HepG2 (cell line): ENCODE measurements around the gene IDUA. TPM values are rescaled to one million over a fixed set of nuclear protein-coding genes. Genes with fewer than 3 reads are reported as not detected.

ENCODE experiments used
- CREM ChIP-seq, 2 experiments: sonication (generic) in 1 of 2; formaldehyde crosslinking in 1 of 2; IDR thresholded peaks; 2 replicates each; pipeline versions ENCODE4 v1.4.0 to v1.6.1; 2016 to 2020; ENCODE audit warnings: antibody characterized with exemption in 1 of 2, mild to moderate bottlenecking in 1 of 2, missing genetic modification reagents in 1 of 2
- FOSL2 ChIP-seq: sonication (generic); formaldehyde crosslinking; IDR thresholded peaks from 2 replicates; pipeline ENCODE4 v1.4.0; 2020; ENCODE audit warnings: missing genetic modification reagents
- FOXK2 ChIP-seq: fragments of 450-650 bp; IDR thresholded peaks from 2 replicates; pipeline ENCODE4 v1.6.1; 2016
- GATA4 ChIP-seq: sonication (generic); IDR thresholded peaks from 2 replicates; pipeline ENCODE4 v1.6.1; 2016; ENCODE audit warnings: antibody characterized with exemption, low read depth, borderline replicate concordance
- HOXA9 ChIP-seq: sonication (generic); formaldehyde crosslinking; IDR thresholded peaks from 2 replicates; pipeline ENCODE4 v1.8.1; 2022; ENCODE audit warnings: missing genetic modification reagents, mild to moderate bottlenecking, moderate library complexity, borderline replicate concordance
- NBN ChIP-seq: fragments of 450-650 bp; conservative IDR thresholded peaks from 2 replicates; pipeline ENCODE4 v1.6.1; 2017
- NRL ChIP-seq: sonication (generic); formaldehyde crosslinking; IDR thresholded peaks from 2 replicates; pipeline ENCODE4 v1.5.0; 2020; ENCODE audit warnings: missing genetic modification reagents, mild to moderate bottlenecking, moderate library complexity, borderline replicate concordance
- PCBP1 ChIP-seq: fragments of 200-400 bp; formaldehyde crosslinking; IDR thresholded peaks from 2 replicates; pipeline ENCODE4 v1.6.1; 2017; ENCODE audit warnings: mild to moderate bottlenecking, low read depth, low read length, borderline replicate concordance
- POLR2A ChIP-seq, 2 experiments: IDR thresholded peaks; 2 replicates each; pipeline ENCODE4 v1.6.1; 2011; ENCODE audit warnings: low read depth in 2 of 2, low read length in 2 of 2, mild to moderate bottlenecking in 1 of 2, moderate library complexity in 1 of 2; ENCODE audit not compliant: insufficient read depth in 1 of 2
- ZC3H13 ChIP-seq: sonication (generic); formaldehyde crosslinking; IDR thresholded peaks from 2 replicates; pipeline ENCODE4 v1.8.1; 2023; ENCODE audit warnings: mild to moderate bottlenecking, missing genetic modification reagents, moderate library complexity
- ZFP62 ChIP-seq: sonication (generic); formaldehyde crosslinking; IDR thresholded peaks from 2 replicates; pipeline ENCODE4 v1.4.0; 2020; ENCODE audit warnings: missing genetic modification reagents
- ZFX ChIP-seq: sonication (generic); formaldehyde crosslinking; IDR thresholded peaks from 2 replicates; pipeline ENCODE4 v1.4.0; 2020; ENCODE audit warnings: mild to moderate bottlenecking, low read depth, missing genetic modification reagents, moderate library complexity
- ZNF10 ChIP-seq: sonication (generic); formaldehyde crosslinking; IDR thresholded peaks from 2 replicates; pipeline ENCODE4 v1.4.0; 2020; ENCODE audit warnings: mild to moderate bottlenecking, low read depth, missing genetic modification reagents, borderline replicate concordance
- ZNF160 ChIP-seq: sonication (generic); formaldehyde crosslinking; IDR thresholded peaks from 2 replicates; pipeline ENCODE4 v1.8.0; 2022; ENCODE audit warnings: mild to moderate bottlenecking, inconsistent platforms, missing genetic modification reagents
- ZNF280B ChIP-seq: sonication (generic); formaldehyde crosslinking; IDR thresholded peaks from 2 replicates; pipeline ENCODE4 v1.5.0; 2020; ENCODE audit warnings: missing genetic modification reagents, mild to moderate bottlenecking, borderline replicate concordance
- ZNF30 ChIP-seq: sonication (generic); formaldehyde crosslinking; IDR thresholded peaks from 2 replicates; pipeline ENCODE4 v1.5.0; 2020; ENCODE audit warnings: mild to moderate bottlenecking, missing genetic modification reagents
- ZNF451 ChIP-seq: sonication (generic); formaldehyde crosslinking; IDR thresholded peaks from 2 replicates; pipeline ENCODE4 v1.5.0; 2020; ENCODE audit warnings: mild to moderate bottlenecking, missing genetic modification reagents
- ZNF652 ChIP-seq: IDR thresholded peaks from 2 replicates; pipeline ENCODE4 v1.6.1; 2016; ENCODE audit warnings: low read depth, borderline replicate concordance
- ZNF790 ChIP-seq: sonication (generic); formaldehyde crosslinking; IDR thresholded peaks from 2 replicates; pipeline ENCODE4 v1.8.0; 2022; ENCODE audit warnings: missing genetic modification reagents, mild to moderate bottlenecking, borderline replicate concordance
- ZNF839 ChIP-seq: sonication (generic); formaldehyde crosslinking; IDR thresholded peaks from 2 replicates; pipeline ENCODE4 v1.4.0; 2020; ENCODE audit warnings: missing genetic modification reagents, mild to moderate bottlenecking, borderline replicate concordance
- ZNF841 ChIP-seq: sonication (generic); formaldehyde crosslinking; IDR thresholded peaks from 2 replicates; pipeline ENCODE4 v1.8.1; 2023; ENCODE audit warnings: missing genetic modification reagents, borderline replicate concordance
- polyA plus RNA-seq, 8 experiments: library from polyadenylated mRNA; depleted of rRNA in 3 of 8; stranded (reverse) in 7 of 8; unstranded in 1 of 8; fragments of >200 nt; fragmentation: Illumina TruSeq in 4 of 8; extraction: Trizol in 4 of 8; gene quantifications; 2 replicates each; pipeline versions ENCODE4 v1.2.1 to v1.2.3, GENCODE V29; 2011 to 2016; ENCODE audit warnings: low read depth in 4 of 8, missing spikeins in 1 of 8, mixed read lengths in 1 of 8; ENCODE audit not compliant: insufficient read depth in 1 of 8
- total RNA-seq, 5 experiments: library from RNA; depleted of rRNA; stranded (reverse); fragments of >200 nt; fragmentation: Illumina TruSeq; extraction: Trizol; gene quantifications; 2 replicates each; pipeline ENCODE4 v1.2.3, GENCODE V29; 2016; ENCODE audit warnings: low read depth in 1 of 5
- TF ChIP-seq, protein P1 (sequence below): sonication (generic); formaldehyde crosslinking; IDR thresholded peaks from 2 replicates; pipeline ENCODE4 v1.9.0; 2022; ENCODE audit warnings: missing genetic modification reagents, mild to moderate bottlenecking, borderline replicate concordance
- TF ChIP-seq, protein P2 (sequence below): sonication (generic); formaldehyde crosslinking; IDR thresholded peaks from 2 replicates; pipeline ENCODE4 v1.4.0; 2020; ENCODE audit warnings: low read depth, missing genetic modification reagents

The IDUA gene
- total and polyA plus RNA-seq, 2 of the 13 experiments (the other 11 are each of a cell fraction or from before 2014, with no cell fraction given), result 0.77 to 1.0 TPM

- TF ChIP-seq ZNF10 (CRISPR knock-in tag) (no peak), ZFP62 (no peak), ZNF160 (CRISPR knock-in tag) (peak; percentile 30; the same call in 1 of the 2 replicates), NBN (no peak), ZFX (CRISPR knock-in tag) (peak; percentile 82; the same call in 1 of the 2 replicates), FOSL2 (CRISPR knock-in tag) (peak; percentile 83), GATA4 (peak; percentile 60; the same call in 1 of the 2 replicates), CREM (IDR thresholded peaks at IDR 0.05) (peak; percentile 53; the same call in 1 of the 2 replicates), CREM (CRISPR knock-in tag; IDR thresholded peaks at IDR 0.05) (no peak), PCBP1 (peak; percentile 49; the same call in 1 of the 2 replicates), ZNF790 (CRISPR knock-in tag) (peak; percentile 59; the same call in 1 of the 2 replicates), FOXK2 (peak; percentile 88), ZNF451 (CRISPR knock-in tag) (no peak), ZC3H13 (CRISPR knock-in tag) (peak; percentile 93), HOXA9 (CRISPR knock-in tag) (no peak), POLR2A (IDR thresholded peaks at IDR 0.05; ENCODE audit: insufficient read depth in 1 of 2, low read depth in 2 of 2, low read length in 2 of 2) (peak in 1 of 2 experiments; percentile 91; a peak in 2 of 4 replicates), ZNF839 (no peak), ZNF280B (CRISPR knock-in tag) (no peak), ZNF30 (CRISPR knock-in tag) (no peak), ZNF841 (CRISPR knock-in tag) (no peak), NRL (CRISPR knock-in tag) (no peak), ZNF652 (CRISPR knock-in tag) (peak; percentile 38; the same call in 1 of the 2 replicates)
- TF ChIP-seq, protein P1, sequence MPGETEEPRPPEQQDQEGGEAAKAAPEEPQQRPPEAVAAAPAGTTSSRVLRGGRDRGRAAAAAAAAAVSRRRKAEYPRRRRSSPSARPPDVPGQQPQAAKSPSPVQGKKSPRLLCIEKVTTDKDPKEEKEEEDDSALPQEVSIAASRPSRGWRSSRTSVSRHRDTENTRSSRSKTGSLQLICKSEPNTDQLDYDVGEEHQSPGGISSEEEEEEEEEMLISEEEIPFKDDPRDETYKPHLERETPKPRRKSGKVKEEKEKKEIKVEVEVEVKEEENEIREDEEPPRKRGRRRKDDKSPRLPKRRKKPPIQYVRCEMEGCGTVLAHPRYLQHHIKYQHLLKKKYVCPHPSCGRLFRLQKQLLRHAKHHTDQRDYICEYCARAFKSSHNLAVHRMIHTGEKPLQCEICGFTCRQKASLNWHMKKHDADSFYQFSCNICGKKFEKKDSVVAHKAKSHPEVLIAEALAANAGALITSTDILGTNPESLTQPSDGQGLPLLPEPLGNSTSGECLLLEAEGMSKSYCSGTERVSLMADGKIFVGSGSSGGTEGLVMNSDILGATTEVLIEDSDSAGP (CRISPR knock-in tag), result peak; percentile 98
- TF ChIP-seq, protein P2, sequence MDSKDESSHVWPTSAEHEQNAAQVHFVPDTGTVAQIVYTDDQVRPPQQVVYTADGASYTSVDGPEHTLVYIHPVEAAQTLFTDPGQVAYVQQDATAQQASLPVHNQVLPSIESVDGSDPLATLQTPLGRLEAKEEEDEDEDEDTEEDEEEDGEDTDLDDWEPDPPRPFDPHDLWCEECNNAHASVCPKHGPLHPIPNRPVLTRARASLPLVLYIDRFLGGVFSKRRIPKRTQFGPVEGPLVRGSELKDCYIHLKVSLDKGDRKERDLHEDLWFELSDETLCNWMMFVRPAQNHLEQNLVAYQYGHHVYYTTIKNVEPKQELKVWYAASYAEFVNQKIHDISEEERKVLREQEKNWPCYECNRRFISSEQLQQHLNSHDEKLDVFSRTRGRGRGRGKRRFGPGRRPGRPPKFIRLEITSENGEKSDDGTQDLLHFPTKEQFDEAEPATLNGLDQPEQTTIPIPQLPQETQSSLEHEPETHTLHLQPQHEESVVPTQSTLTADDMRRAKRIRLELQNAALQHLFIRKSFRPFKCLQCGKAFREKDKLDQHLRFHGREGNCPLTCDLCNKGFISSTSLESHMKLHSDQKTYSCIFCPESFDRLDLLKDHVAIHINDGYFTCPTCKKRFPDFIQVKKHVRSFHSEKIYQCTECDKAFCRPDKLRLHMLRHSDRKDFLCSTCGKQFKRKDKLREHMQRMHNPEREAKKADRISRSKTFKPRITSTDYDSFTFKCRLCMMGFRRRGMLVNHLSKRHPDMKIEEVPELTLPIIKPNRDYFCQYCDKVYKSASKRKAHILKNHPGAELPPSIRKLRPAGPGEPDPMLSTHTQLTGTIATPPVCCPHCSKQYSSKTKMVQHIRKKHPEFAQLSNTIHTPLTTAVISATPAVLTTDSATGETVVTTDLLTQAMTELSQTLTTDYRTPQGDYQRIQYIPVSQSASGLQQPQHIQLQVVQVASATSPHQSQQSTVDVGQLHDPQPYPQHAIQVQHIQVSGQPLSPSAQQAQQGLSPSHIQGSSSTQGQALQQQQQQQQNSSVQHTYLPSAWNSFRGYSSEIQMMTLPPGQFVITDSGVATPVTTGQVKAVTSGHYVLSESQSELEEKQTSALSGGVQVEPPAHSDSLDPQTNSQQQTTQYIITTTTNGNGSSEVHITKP, result peak; percentile 74
Measured at GRCh38 chr4:992297-993110, 5.7 kb downstream of the IDUA start (continued).
